Gastroesophageal sphincter (tissue), 4 donors: ENCODE data around the gene CDK3. TPM values are rescaled to one million over a fixed set of nuclear protein-coding genes. Genes with fewer than 3 reads are reported as not detected.

Source experiments
- ATAC-seq: fragments of 150-250 bp; one replicate; pipeline ENCODE4 v1.9.1; 2016; ENCODE audit warnings: mild to moderate bottlenecking, moderate library complexity
- H3K27ac ChIP-seq, 4 donors: fragments of 200-600 bp; sonication (generic) in 3 of 4; 1 replicate in 3 of 4; 2 replicates in 1 of 4; pipeline ENCODE4 v1.5.1; 2016 to 2019
- H3K27me3 ChIP-seq: fragments of 200-600 bp; sonication (generic); one replicate; pipeline ENCODE4 v1.5.1; 2019
- H3K36me3 ChIP-seq, 2 donors: fragments of 200-600 bp; sonication (generic); one replicate each; pipeline ENCODE4 v1.5.1; 2019; ENCODE audit warnings: control low read depth in 1 of 2
- H3K4me1 ChIP-seq, 3 donors: fragments of 200-600 bp; sonication (generic); 1 replicate in 2 of 3; 2 replicates in 1 of 3; pipeline ENCODE4 v1.5.1; 2016 to 2019; ENCODE audit warnings: control low read depth in 2 of 3
- H3K4me3 ChIP-seq, 2 donors: fragments of 200-600 bp; sonication (generic); one replicate each; pipeline ENCODE4 v1.5.1; 2019; ENCODE audit warnings: mild to moderate bottlenecking in 1 of 2, moderate library complexity in 1 of 2
- H3K9me3 ChIP-seq, 3 donors: fragments of 200-600 bp; sonication (generic); one replicate each; pipeline ENCODE4 v1.5.1; 2017 to 2019; ENCODE audit warnings: control low read depth in 2 of 3
- CTCF ChIP-seq, 4 experiments: fragments of 200-600 bp in 2 of 4; fragments of 450-650 bp in 2 of 4; sonication (generic) in 1 of 4; IDR thresholded peaks; one replicate each; pipeline ENCODE4 v1.5.1; 2017 to 2019; ENCODE audit warnings: antibody characterized with exemption in 4 of 4, mild to moderate bottlenecking in 2 of 4, moderate library complexity in 2 of 4
- EP300 ChIP-seq: sonication (generic); formaldehyde crosslinking; IDR thresholded peaks from one replicate; pipeline ENCODE4 v1.6.1; 2017; ENCODE audit warnings: antibody characterized with exemption, mild to moderate bottlenecking
- POLR2A ChIP-seq, 2 donors: fragments of 450-650 bp; IDR thresholded peaks; one replicate each; pipeline ENCODE4 v1.6.1; 2017; ENCODE audit warnings: antibody characterized with exemption in 2 of 2, mild to moderate bottlenecking in 2 of 2, moderate library complexity in 1 of 2
- POLR2AphosphoS5 ChIP-seq: sonication (generic); formaldehyde crosslinking; IDR thresholded peaks from one replicate; pipeline ENCODE4 v1.6.1; 2017; ENCODE audit warnings: antibody characterized with exemption
- WGBS, 2 donors: methylation state at CpG; one replicate each; pipeline ENCODE4 v1.1.5; 2018; ENCODE audit warnings: low coverage in 1 of 2; 5-methylcytosine and 5-hydroxymethylcytosine counted together
- total RNA-seq, 4 donors: library from RNA; depleted of rRNA; stranded (reverse); fragments of >200 nt; gene quantifications; one replicate each; pipeline ENCODE4 v1.1.0, GENCODE V29; 2016

Gene CDK3
- total RNA-seq, 4 donors from 2014 or later = 1.2 to 5.6 (median 2.3) TPM; not detected in 1

DNA sequence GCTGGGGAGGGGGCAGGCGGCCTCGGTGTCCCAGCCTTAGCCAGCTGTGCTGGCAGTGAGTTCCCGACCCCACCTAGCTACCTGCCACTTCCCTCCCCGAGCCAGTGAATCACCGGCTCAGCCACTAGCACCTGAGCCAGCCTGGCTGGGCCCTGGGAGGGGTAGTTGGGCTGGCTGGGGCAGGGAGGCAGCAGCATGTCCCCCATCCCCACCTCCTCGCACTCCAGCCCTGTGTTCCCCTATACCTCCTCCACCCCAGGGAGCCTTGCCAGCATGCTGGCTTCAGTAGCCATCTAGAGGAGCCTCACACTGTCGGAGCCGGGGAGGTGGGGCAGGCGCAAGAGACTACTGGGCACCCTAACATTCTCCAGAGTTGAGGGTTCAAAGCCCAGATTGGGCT lies 23.7 kb downstream of the CDK3 start:
- Histone ChIP-seq H3K27ac (no peak overlapping the region), H3K4me1 (no peaks in the 10 kb centered on the region), H3K36me3 (no peaks in the 10 kb centered on the region), H3K9me3 (no peaks in the 10 kb centered on the region), H3K27me3 (peaks cover 16% of the 10 kb centered on the region), H3K4me3 (no peak overlapping the region)
- no peak for TF ChIP-seq POLR2AphosphoS5
- TF ChIP-seq CTCF (IDR thresholded peaks at IDR 0.05) = no peak
- no peak for TF ChIP-seq POLR2A (IDR thresholded peaks at IDR 0.05)
- no peak for TF ChIP-seq EP300
- WGBS, 2 donors = no CpG with 5 or more reads among the region's 9 CpGs
- no peak for ATAC-seq

- TF ChIP-seq EP300 = no peak
- TF ChIP-seq POLR2AphosphoS5 = no peak
- no peak for TF ChIP-seq POLR2A (IDR thresholded peaks at IDR 0.05)
- Histone ChIP-seq H3K4me3 (no peak overlapping the region), H3K27me3 (peaks cover 16% of the 10 kb centered on the region), H3K9me3 (no peaks in the 10 kb centered on the region), H3K27ac (no peak overlapping the region), H3K4me1 (no peaks in the 10 kb centered on the region), H3K36me3 (no peaks in the 10 kb centered on the region)
- no peak for ATAC-seq
- 80% methylated on average over 1 of the region's 12 CpGs; no CpG with 5 or more reads in 1 of the 2 donors for WGBS, 2 donors
Observed at GRCh38 chr17:76025294-76025693, 24.6 kb downstream of the CDK3 start.

DNA sequence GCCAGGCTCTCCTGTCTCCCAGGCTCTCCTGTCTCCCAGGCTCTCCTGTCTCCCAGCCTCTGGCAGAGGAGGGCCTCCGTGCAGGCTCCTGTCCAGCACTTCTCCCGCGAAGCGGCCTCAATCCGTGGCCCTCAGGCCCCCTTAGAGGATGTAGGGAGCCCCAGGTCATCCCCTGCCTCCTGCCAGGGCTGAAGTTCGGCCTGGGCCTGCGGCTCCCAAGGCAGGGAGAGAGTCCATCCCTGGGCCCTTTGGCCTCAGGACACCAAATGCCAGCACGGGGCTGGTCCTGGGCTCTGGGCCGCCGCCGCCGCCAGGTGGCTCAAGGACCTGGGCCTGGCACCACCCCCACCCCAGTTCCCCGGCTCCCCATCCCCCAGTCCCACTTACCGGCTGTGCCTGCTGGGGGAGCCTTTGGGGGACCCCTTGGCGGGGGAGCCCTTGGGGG lies 26.1 kb downstream of the CDK3 start:
- Histone ChIP-seq H3K9me3 (no peaks in the 10 kb centered on the region), H3K4me3 (no peak overlapping the region), H3K27me3 (peaks cover 10% of the 10 kb centered on the region), H3K36me3 (no peaks in the 10 kb centered on the region), H3K4me1 (no peaks in the 10 kb centered on the region), H3K27ac (no peak overlapping the region)
- TF ChIP-seq POLR2A (IDR thresholded peaks at IDR 0.05) (no peak), CTCF (IDR thresholded peaks at IDR 0.05) (no peak), POLR2AphosphoS5 (no peak), EP300 (no peak)
- 60% methylated on average over 1 of the region's 15 CpGs; no CpG with 5 or more reads in 1 of the 2 donors for WGBS, 2 donors
- ATAC-seq = no peak

DNA sequence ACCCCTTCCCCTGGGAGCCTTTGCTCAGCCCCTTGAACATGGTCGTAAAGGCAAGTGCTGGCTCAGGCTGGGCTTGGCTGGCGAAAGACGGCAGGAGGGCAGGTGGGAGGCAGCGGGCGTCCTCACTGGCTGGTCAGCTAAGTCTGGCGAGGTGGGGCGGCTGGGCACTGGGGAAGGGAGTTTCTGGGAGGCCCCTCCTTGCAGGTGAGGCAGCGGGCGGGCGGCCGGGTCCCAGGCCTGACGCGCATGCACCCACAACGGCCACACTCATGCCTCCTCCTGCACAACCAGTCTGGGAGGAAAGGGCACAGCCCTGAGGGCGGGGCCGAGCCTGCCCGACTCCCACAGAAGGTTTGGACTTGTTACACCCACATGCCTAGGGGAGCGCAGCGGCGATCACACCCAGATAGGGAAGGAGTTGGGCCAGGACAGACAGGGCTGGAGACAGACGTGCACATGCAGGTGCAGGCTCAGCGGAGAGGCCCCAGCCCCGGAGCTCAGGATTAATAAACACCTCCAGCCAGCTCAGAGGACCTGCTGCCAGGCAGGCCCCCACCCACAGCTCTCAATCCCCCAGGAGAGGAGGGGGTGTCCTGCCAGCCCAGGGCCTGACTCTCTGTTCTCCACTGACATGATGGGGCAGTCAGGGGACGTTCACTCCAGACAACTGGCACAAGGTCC lies 26.6 kb downstream of the CDK3 start, which contains the start of gene EVPL:
Gene EVPL (minus strand): TSS at position 148 of the 681 bp plus-strand sequence. CDS start 108 bp downstream, at position 40.
- no peak within 1 kb of the TSS for H3K4me3 ChIP-seq
- TF ChIP-seq CTCF (IDR thresholded peaks at IDR 0.05) = no peak
- no peak for TF ChIP-seq POLR2A (IDR thresholded peaks at IDR 0.05)
- no peaks in the 10 kb centered on the region for H3K4me1 ChIP-seq
- H3K9me3 ChIP-seq = no peaks in the 10 kb centered on the region
- 40 to 67% methylated on average over 1 of the region's 24 CpGs for WGBS, 2 donors
- peaks cover 4% of the 10 kb centered on the region for H3K27me3 ChIP-seq
- ATAC-seq = no peak
- H3K36me3 ChIP-seq = no peaks in the 10 kb centered on the region
- H3K27ac ChIP-seq = no peak within 1 kb of the TSS

- no peaks in the 10 kb centered on the region for H3K9me3 ChIP-seq
- 74 to 86% methylated on average over 4 to 7 of the region's 20 CpGs for WGBS, 2 donors
- H3K4me3 ChIP-seq = no peak overlapping the region
- no peak overlapping the region for H3K27ac ChIP-seq
- TF ChIP-seq CTCF (IDR thresholded peaks at IDR 0.05) (no peak), EP300 (no peak), POLR2A (IDR thresholded peaks at IDR 0.05) (no peak)
- no peaks in the 10 kb centered on the region for H3K36me3 ChIP-seq
- peaks cover 0 to 14% (median 11%) of the 10 kb centered on the region in 3 donors for H3K4me1 ChIP-seq
- no peaks in the 10 kb centered on the region for H3K27me3 ChIP-seq
- ATAC-seq = no peak
Observed at GRCh38 chr17:76032073-76032779, 31.6 kb downstream of the CDK3 start.
